Activated CD8-positive, alpha-beta memory T cell treated with anti-CD3 and anti-CD28 coated beads for 24 hours (primary cell): ENCODE results near the gene PWP1.
A peak's percentile ranks its signal among the peaks of the same experiment; 100 is the strongest.

Experiments used
- DNase-seq: peaks from one replicate; pipeline ENCODE4 v3.0.0-alpha.2; 2020

PWP1 gene

GRCh38 chr12:107685360-107686248, at the start of gene PWP1:
TSS of gene PWP1 (plus strand) at chr12:107685799. CDS start at chr12:107685900, 101 bp downstream.
- peak; percentile 98 for DNase-seq

DNA sequence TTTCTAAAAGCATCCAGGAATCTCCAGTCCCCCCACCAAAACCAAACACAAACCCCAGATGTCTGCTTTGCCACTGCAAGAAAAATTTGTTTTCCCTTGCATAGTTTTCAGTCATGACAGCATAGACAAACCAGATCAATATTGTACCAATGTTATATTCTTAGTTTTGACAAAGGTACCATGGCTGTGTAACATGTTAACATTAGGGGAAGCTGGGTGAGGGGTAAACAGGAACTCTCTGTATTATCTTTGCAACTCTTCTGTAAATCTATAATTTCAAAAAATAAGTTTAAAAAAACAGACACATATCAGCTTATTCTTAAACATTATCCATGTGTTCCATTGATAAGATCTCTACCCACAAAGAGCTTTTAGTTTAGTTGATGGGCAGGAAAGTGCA, 44.4 kb upstream of the PWP1 start:
- DNase-seq: no peak

GRCh38 chr12:107642240-107642639, 43.4 kb upstream of the PWP1 start:
- no peak for DNase-seq

DNA sequence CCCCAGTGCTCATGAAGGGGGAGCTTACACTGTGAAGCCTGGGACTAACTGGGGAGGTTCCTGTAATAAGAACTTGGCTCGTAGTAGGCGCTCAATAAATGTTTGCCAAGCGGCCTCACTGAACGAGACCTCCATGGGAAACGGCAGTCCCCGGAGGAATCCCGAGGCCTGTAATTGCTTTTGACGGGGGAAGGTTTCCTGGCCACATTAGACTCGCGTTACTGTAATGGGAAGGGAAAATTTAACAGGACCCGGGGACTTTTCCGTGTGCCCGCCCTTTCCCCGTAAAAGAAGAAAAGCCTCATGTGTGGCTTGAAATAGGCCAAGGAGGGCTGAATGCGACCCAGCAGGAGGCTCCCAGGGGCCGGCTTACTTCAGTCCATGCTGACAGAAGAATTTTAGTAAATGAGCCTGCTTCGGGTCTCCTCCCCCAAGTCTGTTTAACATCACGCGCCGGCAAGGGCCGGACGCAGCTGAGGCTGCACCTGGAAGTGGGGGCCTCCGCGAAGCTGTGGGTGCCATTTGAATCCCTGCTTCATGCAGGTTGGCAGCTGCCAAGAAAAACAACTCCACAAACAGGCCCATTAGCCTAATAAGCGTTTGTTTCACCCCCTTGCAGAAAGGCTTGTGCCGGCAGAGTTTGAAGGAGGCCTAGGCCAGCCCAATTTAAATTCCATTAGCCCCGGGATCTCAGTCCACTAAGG, 39.8 kb upstream of the PWP1 start:
- no peak for DNase-seq

GRCh38 chr12:107646436-107646835, 39.2 kb upstream of the PWP1 start:
- no peak for DNase-seq

DNA sequence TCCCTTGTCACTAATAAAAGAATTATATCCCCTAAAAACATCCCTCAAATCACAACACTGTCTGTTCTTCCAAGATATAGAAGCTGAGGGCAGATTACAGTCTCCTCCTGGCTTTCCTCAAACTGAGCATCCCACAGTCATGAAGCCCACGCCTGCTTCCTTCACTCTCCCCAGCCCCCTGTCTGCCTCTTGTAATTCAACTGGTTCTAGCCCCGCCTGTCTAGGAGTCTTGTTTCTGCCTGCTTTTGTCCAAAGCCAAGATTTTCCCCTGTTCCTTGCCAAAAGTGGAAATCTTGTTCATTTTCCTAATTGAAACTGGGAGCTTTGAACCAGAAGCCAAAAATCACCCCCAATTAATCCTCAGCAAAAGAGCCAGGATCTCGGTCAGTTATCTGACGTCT, 35.9 kb upstream of the PWP1 start:
- no peak for DNase-seq

DNA sequence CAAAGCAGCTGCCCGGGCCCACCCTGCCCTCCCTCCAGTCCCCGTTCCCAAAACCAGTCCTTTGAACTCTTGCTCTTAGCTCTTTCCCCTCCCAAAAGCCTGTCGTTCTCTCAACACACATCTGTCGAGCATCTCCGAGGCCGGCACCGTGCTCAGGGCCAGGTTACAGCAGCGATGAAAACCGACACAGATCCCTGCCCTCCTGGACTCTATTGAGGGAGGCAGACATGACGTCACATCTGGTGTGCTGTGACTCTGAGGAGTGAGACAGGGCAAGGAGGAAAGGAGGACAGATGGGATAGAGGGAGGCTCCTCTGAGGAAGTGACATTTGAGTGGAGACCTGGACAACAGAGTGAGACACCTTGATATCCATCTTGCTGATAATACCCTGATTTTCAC, 34.6 kb upstream of the PWP1 start:
- DNase-seq: no peak

DNA sequence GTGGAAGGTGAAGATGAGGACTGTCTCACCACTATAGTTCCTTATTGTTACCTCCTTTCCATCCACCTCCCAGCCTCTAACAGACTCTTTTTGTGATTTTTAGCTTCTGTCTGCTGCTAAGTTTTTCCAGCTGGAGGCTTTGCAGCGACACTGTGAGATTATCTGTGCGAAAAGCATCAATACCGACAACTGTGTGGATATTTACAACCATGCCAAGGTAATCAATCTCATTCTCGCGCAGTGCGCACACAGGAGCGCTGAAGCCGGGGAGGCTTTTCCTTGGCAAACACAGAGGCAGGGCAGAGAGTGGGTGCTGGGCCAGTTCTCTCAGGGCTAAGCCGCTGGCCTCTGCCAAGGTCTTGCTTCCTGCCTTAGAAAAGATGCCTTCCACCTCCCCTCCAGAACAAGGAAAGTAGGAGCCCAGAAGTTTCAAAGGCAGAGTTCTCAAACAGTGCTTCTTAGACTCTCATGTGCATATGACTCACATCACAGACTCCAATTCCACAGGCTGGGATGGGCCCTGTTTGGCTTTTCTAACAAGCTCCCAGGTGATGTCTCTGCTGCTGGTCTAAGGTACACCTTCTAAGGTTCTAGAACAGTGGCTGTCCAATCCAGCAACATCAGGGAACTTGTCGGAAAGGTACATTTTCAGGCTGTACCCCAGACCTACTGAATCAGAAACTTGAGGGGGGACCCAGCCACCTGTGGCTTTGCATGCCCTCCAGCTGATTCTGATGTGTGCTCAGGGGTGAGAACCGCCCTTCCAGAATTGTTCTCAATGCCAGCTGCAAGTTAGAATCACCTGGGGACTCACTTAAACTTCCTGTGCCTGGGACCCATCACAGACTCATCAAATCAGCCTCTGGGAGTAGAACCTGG, 33.8 kb upstream of the PWP1 start:
- DNase-seq: no peak

DNA sequence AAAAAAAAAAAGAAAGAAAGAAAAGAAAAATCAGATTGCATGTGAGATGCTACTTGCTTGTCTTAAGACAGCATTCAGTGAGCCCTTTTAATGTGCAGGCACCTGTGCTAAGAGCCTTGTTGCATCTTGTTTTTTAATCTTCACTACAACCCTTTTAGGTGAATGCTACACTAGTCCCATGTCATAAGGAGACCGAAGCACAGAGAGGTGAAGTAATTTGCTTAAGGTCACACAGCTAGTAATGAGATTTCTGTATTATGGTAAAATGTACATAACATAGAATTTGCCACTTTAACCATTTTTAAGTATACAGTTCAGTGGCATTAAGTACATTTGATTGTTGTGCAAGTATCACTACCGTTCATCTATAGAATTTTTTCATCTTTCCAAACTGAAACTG, 32.1 kb upstream of the PWP1 start:
- no peak for DNase-seq

DNA sequence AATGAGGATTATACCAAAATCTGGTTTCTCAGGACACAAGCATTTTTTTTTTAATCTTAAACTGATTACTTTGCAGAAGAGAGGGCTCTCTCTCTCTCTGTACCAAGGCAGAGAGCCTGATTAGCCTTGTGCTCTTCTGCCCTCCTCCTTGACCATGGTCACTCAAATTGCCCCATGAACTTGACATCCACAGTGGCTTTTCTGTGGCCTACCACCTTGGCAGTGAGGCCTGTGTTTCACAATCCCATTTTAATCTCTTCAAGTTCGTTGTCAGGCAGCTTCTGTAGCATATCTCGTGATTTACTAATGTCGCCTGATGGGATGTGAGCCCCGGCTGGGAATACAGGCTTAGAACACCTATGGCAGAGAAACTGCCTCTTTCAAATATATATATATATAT, 30.7 kb upstream of the PWP1 start:
- DNase-seq: no peak

GRCh38 chr12:107655281-107656065, 30.1 kb upstream of the PWP1 start:
- DNase-seq: no peak

DNA sequence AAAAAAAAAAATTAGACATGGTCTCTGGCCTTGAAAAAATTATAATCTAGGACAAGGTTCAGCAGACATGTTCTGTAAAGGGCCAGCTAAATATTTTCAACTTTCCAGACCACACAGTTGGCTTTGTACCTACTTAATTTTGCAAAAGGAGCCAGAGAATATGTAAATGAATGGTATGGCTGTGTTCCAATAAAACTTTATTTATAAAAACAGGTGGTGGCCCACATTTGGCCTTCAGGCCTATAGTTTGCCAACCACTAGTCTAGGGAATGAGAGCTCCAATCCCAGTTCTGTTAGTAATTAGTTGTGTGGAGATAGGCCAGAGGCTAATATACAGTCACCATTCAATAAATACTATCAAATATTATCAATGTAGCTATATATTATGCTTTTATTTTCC, 29.3 kb upstream of the PWP1 start:
- DNase-seq: no peak

DNA sequence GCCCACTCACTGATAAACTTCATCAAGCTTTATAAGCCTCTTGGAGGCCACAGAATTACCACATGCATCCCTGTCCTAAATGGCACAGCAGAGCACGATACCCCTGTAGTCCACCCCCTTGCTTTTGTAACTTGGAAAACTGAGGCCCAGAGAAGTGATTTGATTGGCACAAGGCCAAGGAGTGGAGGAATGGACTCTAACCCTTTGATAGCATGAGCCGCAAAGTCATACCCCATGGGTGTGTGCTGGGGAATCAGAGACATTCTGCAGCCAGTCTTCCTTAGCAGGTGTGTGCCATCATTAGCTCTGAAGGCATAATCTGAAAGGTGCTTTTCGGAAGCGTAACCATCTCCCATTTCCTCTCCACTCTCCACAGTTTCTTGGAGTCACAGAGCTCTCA, 28.5 kb upstream of the PWP1 start:
- no peak for DNase-seq

GRCh38 chr12:107657621-107658020, 28.0 kb upstream of the PWP1 start:
- DNase-seq: no peak

- no peak for DNase-seq
Observed at GRCh38 chr12:107660235-107660634, 25.4 kb upstream of the PWP1 start.

GRCh38 chr12:107660861-107661415, 24.7 kb upstream of the PWP1 start:
- no peak for DNase-seq

DNA sequence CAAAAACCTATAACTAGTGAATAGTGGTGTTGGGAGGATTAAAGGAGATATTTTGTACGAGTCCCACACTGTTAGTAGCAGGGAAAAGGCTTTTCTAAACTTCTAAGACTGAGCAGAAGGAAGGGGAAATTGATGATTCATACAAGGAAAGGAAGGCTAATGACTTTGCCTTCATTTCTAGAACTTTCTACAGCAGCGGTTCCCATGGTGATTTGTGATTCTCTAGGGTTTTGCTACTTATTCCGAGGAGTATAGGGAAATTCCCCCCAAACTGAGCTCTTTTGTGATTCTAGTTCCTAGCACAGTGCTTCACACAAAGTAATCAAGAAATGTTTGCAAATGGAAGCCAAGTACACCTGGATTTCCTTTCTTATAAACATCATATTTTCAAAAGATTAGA, 23.8 kb upstream of the PWP1 start:
- no peak for DNase-seq

GRCh38 chr12:107662484-107662883, 23.1 kb upstream of the PWP1 start:
- DNase-seq: no peak

DNA sequence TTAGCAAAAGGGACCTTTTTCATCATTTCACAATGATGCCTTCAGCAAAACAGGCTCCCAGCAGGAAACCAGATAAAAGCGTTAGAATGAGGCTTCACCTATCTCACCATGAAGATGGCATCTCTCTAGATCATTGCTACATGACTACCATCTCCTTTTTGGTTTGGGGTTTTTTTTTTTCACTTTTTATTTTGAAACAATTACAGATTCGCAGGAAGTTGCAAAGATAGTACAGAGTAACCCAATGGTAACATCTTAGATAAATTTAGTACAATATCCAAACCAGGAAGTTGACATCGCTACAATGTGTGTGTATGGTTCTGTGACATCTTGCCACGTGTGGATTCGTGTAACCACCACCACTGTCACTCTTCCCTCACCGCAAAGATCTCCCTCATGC, 22.3 kb upstream of the PWP1 start:
- no peak for DNase-seq

- no peak for DNase-seq
Observed at GRCh38 chr12:107666009-107666408, 19.6 kb upstream of the PWP1 start.

GRCh38 chr12:107667464-107667863, 18.1 kb upstream of the PWP1 start:
- no peak for DNase-seq
